Adrenal gland (tissue), 5 donors: ENCODE measurements around the gene SHANK3.

ENCODE experiments used
- POLR2A ChIP-seq, 2 donors: fragments of 450-650 bp; IDR thresholded peaks; one replicate each; pipeline ENCODE4 v1.6.1; 2017; ENCODE audit warnings: antibody characterized with exemption in 2 of 2, mild to moderate bottlenecking in 2 of 2, moderate library complexity in 1 of 2
- TF ChIP-seq, protein P1 (sequence below), 6 experiments: fragments of 450-650 bp in 4 of 6; fragments of 200-600 bp in 2 of 6; sonication (generic) in 1 of 6; IDR thresholded peaks; 1 replicate in 5 of 6; 2 replicates in 1 of 6; pipeline versions ENCODE4 v1.5.1 to v1.8.0; 2016 to 2021; ENCODE audit warnings: antibody characterized with exemption in 6 of 6, mild to moderate bottlenecking in 2 of 6, moderate library complexity in 1 of 6
- donor health status: DM: no; HTN: no; CAD: no.

DNA sequence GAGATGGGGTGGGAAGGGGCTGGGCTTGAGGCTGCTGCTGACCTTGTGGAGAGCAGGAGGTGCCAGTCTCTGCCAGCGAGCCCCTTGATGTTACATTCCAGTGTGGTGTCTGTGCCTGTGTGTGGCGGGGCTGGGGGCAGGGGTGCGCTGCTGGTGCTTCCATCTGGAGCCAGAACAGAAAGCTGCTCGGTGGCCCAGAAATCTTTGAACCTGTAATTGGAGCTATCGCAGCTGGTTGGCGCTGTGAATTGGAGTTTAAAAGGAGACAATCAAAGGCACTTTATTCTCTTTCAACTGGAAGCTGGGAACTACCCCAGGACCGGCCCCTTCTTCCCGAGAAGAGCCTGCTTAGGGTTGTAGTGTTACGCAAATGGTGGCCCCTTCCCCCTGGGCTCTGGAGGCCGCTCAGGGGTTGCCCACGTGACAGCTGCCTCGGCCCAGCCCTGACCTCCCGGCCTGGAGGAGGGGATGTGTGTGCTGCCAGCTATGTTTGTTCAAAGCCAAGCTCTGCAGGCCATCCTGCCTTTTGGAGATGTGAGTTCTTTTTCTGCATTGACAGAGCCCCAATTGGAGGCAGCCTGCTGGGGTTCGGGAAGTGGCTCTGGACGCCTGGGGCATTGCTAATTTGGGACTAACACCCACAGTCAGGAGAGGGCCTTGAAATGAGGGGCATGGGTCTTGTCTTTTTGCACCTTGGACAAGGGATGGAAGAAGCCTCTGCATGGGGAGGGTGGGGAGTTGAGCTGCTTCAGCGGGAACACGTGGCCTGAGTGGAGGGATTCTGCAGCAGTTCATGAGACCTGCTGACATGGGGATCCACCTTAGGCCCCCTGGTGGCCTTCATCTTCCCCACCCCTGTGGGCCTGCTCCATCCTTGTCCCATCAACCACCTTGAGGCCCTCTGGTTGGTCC lies 30.7 kb upstream of the SHANK3 start:
- TF ChIP-seq, protein P1, sequence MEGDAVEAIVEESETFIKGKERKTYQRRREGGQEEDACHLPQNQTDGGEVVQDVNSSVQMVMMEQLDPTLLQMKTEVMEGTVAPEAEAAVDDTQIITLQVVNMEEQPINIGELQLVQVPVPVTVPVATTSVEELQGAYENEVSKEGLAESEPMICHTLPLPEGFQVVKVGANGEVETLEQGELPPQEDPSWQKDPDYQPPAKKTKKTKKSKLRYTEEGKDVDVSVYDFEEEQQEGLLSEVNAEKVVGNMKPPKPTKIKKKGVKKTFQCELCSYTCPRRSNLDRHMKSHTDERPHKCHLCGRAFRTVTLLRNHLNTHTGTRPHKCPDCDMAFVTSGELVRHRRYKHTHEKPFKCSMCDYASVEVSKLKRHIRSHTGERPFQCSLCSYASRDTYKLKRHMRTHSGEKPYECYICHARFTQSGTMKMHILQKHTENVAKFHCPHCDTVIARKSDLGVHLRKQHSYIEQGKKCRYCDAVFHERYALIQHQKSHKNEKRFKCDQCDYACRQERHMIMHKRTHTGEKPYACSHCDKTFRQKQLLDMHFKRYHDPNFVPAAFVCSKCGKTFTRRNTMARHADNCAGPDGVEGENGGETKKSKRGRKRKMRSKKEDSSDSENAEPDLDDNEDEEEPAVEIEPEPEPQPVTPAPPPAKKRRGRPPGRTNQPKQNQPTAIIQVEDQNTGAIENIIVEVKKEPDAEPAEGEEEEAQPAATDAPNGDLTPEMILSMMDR (IDR thresholded peaks at IDR 0.05) = peak in 5 of 6 experiments; percentile 21 to 39 (median 35)
- TF ChIP-seq POLR2A (IDR thresholded peaks at IDR 0.05) = no peak
